ENCODE measurements around the gene RABGEF1. TPM values are rescaled to one million over a fixed set of nuclear protein-coding genes. Genes with fewer than 3 reads are reported as not detected.
"Not testable (repeated sequence)": the region's sequence is repeated elsewhere in the genome, so short reads cannot be mapped to it uniquely, and the experiment has no call there.

Gene RABGEF1
- total RNA-seq, 1 donor from 2014 or later: 21.8 TPM

DNA sequence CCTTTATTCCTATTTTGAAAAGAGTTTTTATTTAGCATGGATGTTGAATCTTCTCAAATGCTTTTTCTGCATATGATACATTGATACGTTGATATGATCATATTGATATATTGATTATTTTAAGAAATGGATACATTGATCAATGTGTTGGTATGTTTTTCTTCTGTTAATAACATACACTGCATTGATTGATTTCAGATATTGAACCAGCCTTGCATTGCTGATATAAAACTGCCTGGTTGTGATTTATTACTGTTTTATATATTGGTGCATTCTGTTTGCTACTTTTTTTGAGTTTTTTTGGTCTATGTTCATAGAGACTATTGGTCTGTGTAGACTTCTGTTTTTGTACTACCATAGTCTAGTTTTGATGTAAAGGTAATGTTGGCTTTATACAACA, 26.8 kb upstream of the RABGEF1 start:
- TF ChIP-seq CTCF (IDR thresholded peaks at IDR 0.05; ENCODE audit: unreplicated experiment): no peak
- H3K36me3 Mint-ChIP-seq: peaks cover 58% of the 10 kb centered on the region
- DNase-seq (ENCODE audit: low spot score in 2 of 2, unreplicated experiment in 2 of 2): no peak
- H3K4me1 Mint-ChIP-seq: no peaks in the 10 kb centered on the region
- no peak overlapping the region for H3K27ac Mint-ChIP-seq
- no peak overlapping the region for H3K4me3 Mint-ChIP-seq
- no peaks in the 10 kb centered on the region for H3K27me3 Mint-ChIP-seq (ENCODE audit: low read depth)
- H3K9me3 Mint-ChIP-seq: peaks cover 17% of the 10 kb centered on the region

GRCh38 chr7:66716634-66717033, 23.9 kb upstream of the RABGEF1 start:
- H3K27me3 Mint-ChIP-seq (ENCODE audit: low read depth); DNase-seq (ENCODE audit: low spot score in 2 of 2, unreplicated experiment in 2 of 2); H3K4me3 Mint-ChIP-seq; H3K4me1 Mint-ChIP-seq; H3K27ac Mint-ChIP-seq: not testable (repeated sequence)
- Mint-ChIP-seq H3K9me3 (peaks cover 18% of the 10 kb centered on the region), H3K36me3 (peaks cover 55% of the 10 kb centered on the region)

DNA sequence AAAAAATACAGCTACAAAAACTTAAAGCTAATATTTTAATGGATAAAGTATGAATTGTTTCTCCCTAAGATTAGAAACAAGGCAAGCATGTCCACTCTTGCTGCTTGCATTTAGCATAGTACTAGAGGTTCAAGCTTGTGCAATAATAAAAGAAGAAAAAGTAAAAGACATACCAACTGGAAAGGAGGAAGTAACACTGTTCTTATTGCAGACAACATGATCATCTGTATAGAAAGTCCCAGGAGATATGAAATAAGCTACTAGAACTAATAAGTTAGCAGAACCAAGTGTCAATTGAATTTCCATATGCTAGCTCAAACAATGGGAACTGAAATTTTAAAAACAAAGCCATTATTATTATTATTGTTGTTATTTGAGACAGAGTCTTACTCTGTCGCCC, 20.0 kb upstream of the RABGEF1 start:
- Mint-ChIP-seq H3K36me3 (peaks cover 49% of the 10 kb centered on the region), H3K27me3 (ENCODE audit: low read depth) (no peaks in the 10 kb centered on the region), H3K9me3 (peaks cover 24% of the 10 kb centered on the region), H3K4me1 (no peaks in the 10 kb centered on the region), H3K27ac (no peak overlapping the region), H3K4me3 (no peak overlapping the region)
- TF ChIP-seq CTCF (IDR thresholded peaks at IDR 0.05; ENCODE audit: unreplicated experiment): no peak
- DNase-seq (ENCODE audit: low spot score in 2 of 2, unreplicated experiment in 2 of 2): no peak

GRCh38 chr7:66725843-66726242, 14.7 kb upstream of the RABGEF1 start:
- no peak for TF ChIP-seq CTCF (IDR thresholded peaks at IDR 0.05; ENCODE audit: unreplicated experiment)
- Mint-ChIP-seq H3K9me3 (peaks cover 26% of the 10 kb centered on the region), H3K27me3 (ENCODE audit: low read depth) (no peaks in the 10 kb centered on the region), H3K4me1 (no peaks in the 10 kb centered on the region), H3K27ac (no peak overlapping the region), H3K36me3 (peaks cover 54% of the 10 kb centered on the region), H3K4me3 (no peak overlapping the region)
- DNase-seq (ENCODE audit: low spot score in 2 of 2, unreplicated experiment in 2 of 2): no peak

DNA sequence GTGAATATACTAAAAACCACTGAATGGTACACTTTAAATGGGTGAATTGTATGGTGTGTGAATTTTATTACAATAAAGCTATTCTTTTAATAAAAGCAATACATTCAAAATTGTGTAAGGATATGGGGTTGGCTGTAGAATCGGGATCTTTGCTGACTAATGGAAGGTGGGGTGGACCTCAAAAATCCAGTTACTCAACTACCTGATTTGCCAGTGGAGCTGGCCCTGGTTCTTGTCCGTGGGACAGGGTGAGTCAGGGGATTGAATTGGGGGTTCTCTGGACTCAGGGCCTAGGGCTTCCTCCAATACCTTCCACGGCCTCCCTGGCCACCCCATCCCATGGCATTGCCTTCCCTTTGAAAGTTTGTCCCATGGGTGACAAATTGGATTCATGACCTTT, 13.5 kb upstream of the RABGEF1 start:
- no peak for TF ChIP-seq CTCF (IDR thresholded peaks at IDR 0.05; ENCODE audit: unreplicated experiment)

DNA sequence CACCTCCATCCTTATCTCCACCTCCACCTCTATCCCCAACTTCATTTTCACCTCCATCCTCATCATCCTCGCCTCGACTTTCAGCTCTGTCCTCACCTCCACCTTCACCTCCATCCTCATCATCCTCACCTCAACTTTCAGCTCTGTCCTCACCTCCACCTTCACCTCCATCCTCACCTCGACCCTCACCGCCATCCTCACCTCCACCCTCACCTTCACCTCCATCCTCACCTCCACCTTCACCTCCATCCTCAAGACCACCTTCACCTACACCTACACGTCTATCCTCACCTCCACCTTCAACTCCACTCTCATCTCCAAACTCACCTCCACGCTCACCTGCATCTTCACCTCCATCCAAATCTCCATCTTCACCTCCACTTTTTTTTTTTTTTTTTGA, 12.0 kb upstream of the RABGEF1 start:
- peaks cover 17% of the 10 kb centered on the region for H3K9me3 Mint-ChIP-seq
- no peak overlapping the region for H3K27ac Mint-ChIP-seq
- H3K27me3 Mint-ChIP-seq (ENCODE audit: low read depth): no peaks in the 10 kb centered on the region
- H3K36me3 Mint-ChIP-seq: peaks cover 37% of the 10 kb centered on the region
- no peaks in the 10 kb centered on the region for H3K4me1 Mint-ChIP-seq
- no peak for TF ChIP-seq CTCF (IDR thresholded peaks at IDR 0.05; ENCODE audit: unreplicated experiment)
- H3K4me3 Mint-ChIP-seq: no peak overlapping the region
- no peak for DNase-seq (ENCODE audit: low spot score in 2 of 2, unreplicated experiment in 2 of 2)

More for the DNA sequence above, 13.5 kb upstream of the RABGEF1 start:
- no peaks in the 10 kb centered on the region for H3K4me1 Mint-ChIP-seq
- H3K9me3 Mint-ChIP-seq: peaks cover 21% of the 10 kb centered on the region
- no peaks in the 10 kb centered on the region for H3K27me3 Mint-ChIP-seq (ENCODE audit: low read depth)
- no peak overlapping the region for H3K27ac Mint-ChIP-seq
- H3K4me3 Mint-ChIP-seq: no peak overlapping the region
- no peak for DNase-seq (ENCODE audit: low spot score in 2 of 2, unreplicated experiment in 2 of 2)
- H3K36me3 Mint-ChIP-seq: peaks cover 47% of the 10 kb centered on the region
